Keratinocyte (primary cell): ENCODE results near the gene LPCAT1. TPM values are rescaled to one million over a fixed set of nuclear protein-coding genes. Genes with fewer than 3 reads are reported as not detected.

Source experiments
- DNase-seq: peaks from one replicate; pipeline ENCODE4 v3.0.0-alpha.2; 2011; ENCODE audit warnings: low read depth, missing footprints, low spot score
- FAIRE-seq: peaks from 2 replicates; lab custom pipeline; 2011; peaks lifted over from hg19 to GRCh38; lab: Jason Lieb, UNC
- H2AFZ ChIP-seq: 2 replicates; pipeline ENCODE4 v1.6.0; 2012; ENCODE audit warnings: low read length, control low read depth, inconsistent platforms; ENCODE audit not compliant: control insufficient read depth
- H3K27ac ChIP-seq: 2 replicates; pipeline ENCODE4 v1.5.1; 2011; ENCODE audit warnings: low read length; ENCODE audit not compliant: control insufficient read depth, insufficient read depth
- H3K27me3 ChIP-seq: 3 replicates; pipeline ENCODE4 v1.6.0; 2011; ENCODE audit warnings: low read length; ENCODE audit not compliant: control insufficient read depth, insufficient read depth; ENCODE audit errors: extremely low read depth
- H3K36me3 ChIP-seq, 2 experiments: 2 replicates in 1 of 2; 3 replicates in 1 of 2; pipeline ENCODE4 v1.5.1; 2011; ENCODE audit warnings: low read length in 2 of 2, mild to moderate bottlenecking in 1 of 2; ENCODE audit not compliant: control insufficient read depth in 2 of 2, insufficient read depth in 2 of 2; ENCODE audit errors: extremely low read depth in 1 of 2
- H3K4me1 ChIP-seq: 3 replicates; pipeline ENCODE4 v1.5.1; 2011; ENCODE audit warnings: low read length; ENCODE audit not compliant: control insufficient read depth, insufficient read depth; ENCODE audit errors: extremely low read depth
- H3K4me2 ChIP-seq: 3 replicates; pipeline ENCODE4 v1.6.0; 2011; ENCODE audit warnings: low read depth, low read length; ENCODE audit not compliant: control insufficient read depth, insufficient read depth; ENCODE audit errors: extremely low read depth
- H3K4me3 ChIP-seq, 3 experiments: fragments of 200-600 bp in 1 of 3; sonication (generic) in 1 of 3; 2 replicates in 2 of 3; 3 replicates in 1 of 3; pipeline ENCODE4 v1.5.1; 2011 to 2016; ENCODE audit warnings: low read length in 3 of 3, mild to moderate bottlenecking in 3 of 3, control low read depth in 2 of 3, inconsistent platforms in 1 of 3, low read depth in 1 of 3, mixed read lengths in 1 of 3, mixed run types in 1 of 3, moderate library complexity in 1 of 3; ENCODE audit not compliant: control insufficient read depth in 2 of 3, insufficient read depth in 2 of 3; ENCODE audit errors: extremely low read depth in 1 of 3
- H3K79me2 ChIP-seq: 2 replicates; pipeline ENCODE4 v1.6.0; 2012; ENCODE audit warnings: low read length; ENCODE audit not compliant: control insufficient read depth, insufficient read depth
- H3K9ac ChIP-seq: 3 replicates; pipeline ENCODE4 v1.6.0; 2011; ENCODE audit warnings: low read length; ENCODE audit not compliant: control insufficient read depth, insufficient read depth; ENCODE audit errors: extremely low read depth
- H3K9me1 ChIP-seq: 3 replicates; pipeline ENCODE4 v1.6.0; 2011; ENCODE audit warnings: low read length; ENCODE audit not compliant: control insufficient read depth, insufficient read depth; ENCODE audit errors: extremely low read depth
- H3K9me3 ChIP-seq: 2 replicates; pipeline ENCODE4 v1.5.1; 2012; ENCODE audit warnings: low read depth, low read length; ENCODE audit not compliant: control insufficient read depth
- H4K20me1 ChIP-seq: 3 replicates; pipeline ENCODE4 v1.6.0; 2011; ENCODE audit warnings: low read length; ENCODE audit not compliant: control insufficient read depth, insufficient read depth; ENCODE audit errors: extremely low read depth
- CTCF ChIP-seq, 3 experiments: IDR thresholded peaks in 1 of 3; conservative IDR thresholded peaks in 1 of 3; optimal IDR thresholded peaks in 1 of 3; 2 replicates in 2 of 3; 3 replicates in 1 of 3; pipeline versions ENCODE3 to v1.5.1; 2011; ENCODE audit warnings: low read length in 3 of 3, mild to moderate bottlenecking in 3 of 3, moderate library complexity in 2 of 3, control low read depth in 1 of 3, inconsistent platforms in 1 of 3; ENCODE audit not compliant: insufficient read depth in 2 of 3; ENCODE audit errors: extremely low read depth in 1 of 3
- EZH2 ChIP-seq: IDR thresholded peaks from one replicate; pipeline ENCODE4 v1.6.1; 2012; ENCODE audit warnings: inconsistent platforms, mild to moderate bottlenecking, low read length, moderate library complexity
- dilution Hi-C: fragments of 300-500 bp; cut with MboI; formaldehyde crosslinking; loops from one replicate; pipeline ENCODE4 v1.7.0; 2020; ENCODE audit warnings: low sequenced_read_pairs; ENCODE audit not compliant: extremely low pct_ligation_motif_present
- polyA plus RNA-seq, 5 experiments: library from polyadenylated mRNA; depleted of rRNA in 3 of 5; stranded (reverse) in 3 of 5; stranded (forward) in 1 of 5; unstranded in 1 of 5; fragments of >200 nt; gene quantifications; 1 replicate in 1 of 5; 2 replicates in 3 of 5; 3 replicates in 1 of 5; pipeline versions ENCODE4 v1.2.1 to v1.2.3, GENCODE V29; 2011 to 2012; ENCODE audit warnings: missing spikeins in 2 of 5, low read depth in 1 of 5, low replicate concordance in 1 of 5

LPCAT1 gene
- polyA plus RNA-seq, 1 donor (not counting 4 experiments of a cell fraction or from before 2014, with no cell fraction given), result 32.9 TPM

- FAIRE-seq (no peak), DNase-seq (no peak)
- no peak overlapping the region for H3K27ac ChIP-seq
- H4K20me1 ChIP-seq, result no peaks in the 10 kb centered on the region
- H3K27me3 ChIP-seq, result peaks cover 19% of the 10 kb centered on the region
- no peaks in the 10 kb centered on the region for H3K9me1 ChIP-seq
- dilution Hi-C loops, result no loop called here
- H3K36me3 ChIP-seq, result no peaks in the 10 kb centered on the region
- H3K4me2 ChIP-seq, result no peak overlapping the region
- H3K4me1 ChIP-seq, result peaks cover 2% of the 10 kb centered on the region
- H3K9ac ChIP-seq, result no peak overlapping the region
- H2AFZ ChIP-seq, result no peak overlapping the region
- H3K79me2 ChIP-seq, result no peaks in the 10 kb centered on the region
- H3K9me3 ChIP-seq, result no peaks in the 10 kb centered on the region
- H3K4me3 ChIP-seq, result no peak overlapping the region
- TF ChIP-seq CTCF (optimal IDR thresholded peaks at IDR 0.05 in 1 of 3, IDR thresholded peaks at IDR 0.05 in 1 of 3, conservative IDR thresholded peaks at IDR 0.05 in 1 of 3; ENCODE audit: extremely low read depth in 1 of 3, insufficient read depth in 2 of 3, low read length in 3 of 3) (no peak), EZH2 (no peak)
Observed at GRCh38 chr5:1547655-1548054, 23.9 kb upstream of the LPCAT1 start.

GRCh38 chr5:1547236-1547635 lies 23.5 kb upstream of the LPCAT1 start:
- TF ChIP-seq CTCF (optimal IDR thresholded peaks at IDR 0.05 in 1 of 3, IDR thresholded peaks at IDR 0.05 in 1 of 3, conservative IDR thresholded peaks at IDR 0.05 in 1 of 3; ENCODE audit: extremely low read depth in 1 of 3, insufficient read depth in 2 of 3, low read length in 3 of 3) (no peak), EZH2 (no peak)
- H3K9ac ChIP-seq, result no peak overlapping the region
- dilution Hi-C loops, result no loop called here
- H2AFZ ChIP-seq, result no peak overlapping the region
- no peaks in the 10 kb centered on the region for H3K36me3 ChIP-seq
- no peaks in the 10 kb centered on the region for H3K9me3 ChIP-seq
- DNase-seq, result no peak
- no peaks in the 10 kb centered on the region for H4K20me1 ChIP-seq
- H3K4me1 ChIP-seq, result peaks cover 2% of the 10 kb centered on the region
- H3K27me3 ChIP-seq, result peaks cover 16% of the 10 kb centered on the region
- no peak overlapping the region for H3K4me2 ChIP-seq
- no peak overlapping the region for H3K27ac ChIP-seq
- H3K4me3 ChIP-seq, result no peak overlapping the region
- no peak for FAIRE-seq
- H3K9me1 ChIP-seq, result no peaks in the 10 kb centered on the region
- H3K79me2 ChIP-seq, result no peaks in the 10 kb centered on the region
